KOPT-K1 (cell line): ENCODE data around the gene LANCL3.
"Not testable (repeated sequence)": the region's sequence is repeated elsewhere in the genome, so short reads cannot be mapped to it uniquely, and the experiment has no call there.

Experiments used
- H3K27ac ChIP-seq: fragments of 200-600 bp; sonication (generic); 2 replicates; pipeline ENCODE4 v1.5.1; 2016; ENCODE audit warnings: antibody characterized with exemption, mild to moderate bottlenecking, low read depth, low read length; ENCODE audit not compliant: poor library complexity, severe bottlenecking
- H3K36me3 ChIP-seq: fragments of 200-600 bp; sonication (generic); 2 replicates; pipeline ENCODE4 v1.5.1; 2017; ENCODE audit warnings: antibody characterized with exemption, mild to moderate bottlenecking, low read length, moderate library complexity; ENCODE audit not compliant: insufficient read depth
- H3K9me3 ChIP-seq: fragments of 200-600 bp; sonication (generic); 2 replicates; pipeline ENCODE4 v1.5.1; 2017; ENCODE audit warnings: antibody characterized with exemption, low read length, mild to moderate bottlenecking; ENCODE audit not compliant: insufficient read depth, poor library complexity, severe bottlenecking

The LANCL3 gene

DNA sequence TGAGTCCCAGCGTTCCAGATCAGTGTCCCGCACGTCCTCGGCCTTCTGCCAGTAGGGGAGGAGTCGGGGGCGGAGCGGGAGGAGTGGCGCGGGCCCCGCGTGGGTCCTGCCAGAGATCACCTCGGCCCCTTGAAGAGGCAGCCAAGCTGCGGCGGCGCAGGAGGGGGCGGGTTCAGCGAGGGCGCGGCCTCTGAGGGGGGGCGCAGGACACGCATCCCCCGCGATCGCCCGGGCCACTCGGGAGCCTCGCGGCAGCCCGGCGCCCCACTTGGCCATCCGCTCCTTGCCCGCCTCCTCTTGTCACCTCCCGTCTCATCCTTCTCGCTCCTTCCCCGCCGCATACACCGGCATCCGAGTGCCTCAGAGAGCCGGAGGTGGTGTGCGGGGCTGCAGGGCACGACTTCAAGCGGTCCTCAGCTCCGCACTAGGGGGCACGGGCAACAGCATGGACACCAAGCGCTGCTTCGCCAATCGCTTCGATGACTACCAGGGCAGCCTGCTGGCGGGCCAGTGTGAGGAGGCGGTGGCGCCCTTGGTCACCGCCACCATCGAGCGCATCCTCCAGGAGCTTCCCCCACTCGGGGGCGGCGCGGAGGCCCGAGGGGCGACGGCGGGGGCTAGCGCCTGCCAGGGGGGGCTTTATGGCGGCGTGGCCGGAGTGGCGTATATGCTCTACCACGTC is at the start of gene LANCL3:
Gene LANCL3 (plus strand): TSS at position 236 of the 682 bp plus-strand sequence. CDS start 210 bp downstream, at position 446.
- not testable (repeated sequence) for H3K36me3 ChIP-seq, H3K9me3 ChIP-seq, H3K27ac ChIP-seq

DNA sequence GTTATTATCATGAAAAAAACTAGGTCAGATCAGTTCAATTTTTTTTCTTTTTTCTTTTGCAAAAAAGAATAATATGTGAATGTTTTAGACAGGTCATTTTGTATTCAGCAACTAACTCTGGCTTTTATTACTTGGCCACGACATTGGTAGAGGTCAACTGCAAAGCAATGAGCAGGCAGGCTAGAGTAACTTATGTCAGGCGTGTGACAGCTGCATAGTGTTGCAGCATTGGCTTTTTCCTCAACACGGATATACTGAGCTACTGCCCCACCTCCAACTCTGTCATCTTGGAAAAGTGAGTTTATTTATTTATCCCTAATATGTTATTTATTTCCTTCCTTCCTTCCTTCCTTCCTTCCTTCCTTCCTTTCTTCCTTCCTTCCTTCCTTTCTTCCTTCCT is 47.8 kb upstream of the LANCL3 start:
- H3K36me3 ChIP-seq, H3K9me3 ChIP-seq, H3K27ac ChIP-seq: not testable (repeated sequence)

DNA sequence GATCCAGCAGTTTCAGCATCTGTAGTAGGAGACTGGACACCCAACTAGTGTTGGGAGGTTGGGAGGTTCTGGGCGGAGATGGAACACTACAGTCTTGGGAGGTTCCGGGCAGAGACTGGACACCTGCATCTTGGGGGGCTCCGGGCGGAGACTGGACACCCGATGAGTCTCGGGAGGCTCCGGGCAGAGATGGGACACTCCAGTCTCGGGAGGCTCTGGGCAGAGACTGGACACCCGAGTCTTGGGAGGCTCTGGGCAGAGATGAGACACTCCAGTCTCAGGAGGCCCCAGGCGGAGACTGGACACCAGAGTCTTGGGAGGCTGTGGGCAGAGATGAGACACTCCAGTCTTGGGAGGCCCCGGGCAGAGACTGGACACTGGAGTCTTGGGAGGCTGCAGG is 29.5 kb upstream of the LANCL3 start:
- Histone ChIP-seq H3K9me3 (no peaks in the 10 kb centered on the region), H3K27ac (no peak overlapping the region), H3K36me3 (no peaks in the 10 kb centered on the region)

GRCh38 chrX:37542791-37543190 is 28.7 kb upstream of the LANCL3 start:
- no peak overlapping the region for H3K27ac ChIP-seq
- no peaks in the 10 kb centered on the region for H3K9me3 ChIP-seq
- no peaks in the 10 kb centered on the region for H3K36me3 ChIP-seq

DNA sequence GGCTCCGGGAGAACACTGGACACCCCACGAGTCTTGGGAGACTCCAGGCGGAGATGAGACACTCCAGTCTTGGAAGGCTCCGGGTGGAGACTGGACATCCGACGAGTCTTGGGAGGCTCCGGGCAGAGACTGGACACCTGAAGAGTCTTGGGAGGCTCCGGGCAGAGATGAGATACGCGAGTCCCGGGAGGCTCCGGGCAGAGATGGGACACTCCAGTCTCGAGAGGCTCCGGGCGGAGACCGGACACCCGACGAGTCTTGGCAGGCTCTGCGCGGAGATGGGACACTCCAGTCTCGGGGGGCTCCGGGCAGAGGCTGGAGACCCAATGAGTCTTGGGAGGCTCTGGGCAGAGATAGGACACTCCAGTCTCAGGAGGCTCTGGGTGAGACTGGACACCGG is 28.1 kb upstream of the LANCL3 start:
- no peaks in the 10 kb centered on the region for H3K9me3 ChIP-seq
- no peak overlapping the region for H3K27ac ChIP-seq
- H3K36me3 ChIP-seq = no peaks in the 10 kb centered on the region

DNA sequence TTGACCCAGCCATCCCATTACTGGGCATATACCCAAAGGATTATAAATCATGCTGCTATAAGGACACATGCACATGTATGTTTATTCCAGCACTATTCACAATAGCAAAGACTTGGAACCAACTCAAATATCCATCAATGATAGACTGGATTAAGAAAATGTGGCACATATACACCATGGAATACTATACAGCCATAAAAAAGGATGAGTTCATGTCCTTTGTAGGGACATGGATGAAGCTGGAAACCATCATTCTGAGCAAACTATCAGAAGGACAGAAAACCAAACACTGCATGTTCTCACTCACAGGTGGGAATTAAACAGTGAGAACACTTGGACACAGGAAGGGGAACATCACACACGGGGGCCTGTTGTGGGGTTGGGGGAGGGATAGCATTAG is 26.9 kb upstream of the LANCL3 start:
- H3K9me3 ChIP-seq, H3K36me3 ChIP-seq, H3K27ac ChIP-seq: not testable (repeated sequence)

GRCh38 chrX:37545066-37545465 is 26.4 kb upstream of the LANCL3 start:
- H3K9me3 ChIP-seq = no peaks in the 10 kb centered on the region
- H3K27ac ChIP-seq = no peak overlapping the region
- H3K36me3 ChIP-seq = no peaks in the 10 kb centered on the region

DNA sequence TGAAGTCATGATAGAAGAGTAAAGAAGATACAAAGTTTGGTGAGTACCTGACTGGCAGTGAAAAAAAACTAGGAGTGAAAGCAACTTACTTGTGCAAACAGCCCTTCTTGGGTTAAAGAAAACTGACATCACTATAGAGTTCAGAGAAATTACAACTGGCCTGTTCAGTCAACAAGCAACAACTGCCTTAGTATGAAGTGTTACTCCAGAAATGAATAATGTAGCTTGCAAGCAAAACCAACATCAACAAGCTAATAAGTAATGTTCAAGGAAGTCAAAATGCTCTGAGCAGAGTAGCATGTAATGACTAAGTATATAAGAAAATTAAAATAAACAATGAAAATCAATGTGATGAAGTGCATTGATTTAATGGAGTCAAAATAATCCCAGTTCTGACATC is 21.8 kb upstream of the LANCL3 start:
- not testable (repeated sequence) for H3K36me3 ChIP-seq, H3K27ac ChIP-seq, H3K9me3 ChIP-seq

- no peaks in the 10 kb centered on the region for H3K9me3 ChIP-seq
- no peaks in the 10 kb centered on the region for H3K36me3 ChIP-seq
- H3K27ac ChIP-seq = no peak overlapping the region
Observed at GRCh38 chrX:37553476-37553875, 18.0 kb upstream of the LANCL3 start.

DNA sequence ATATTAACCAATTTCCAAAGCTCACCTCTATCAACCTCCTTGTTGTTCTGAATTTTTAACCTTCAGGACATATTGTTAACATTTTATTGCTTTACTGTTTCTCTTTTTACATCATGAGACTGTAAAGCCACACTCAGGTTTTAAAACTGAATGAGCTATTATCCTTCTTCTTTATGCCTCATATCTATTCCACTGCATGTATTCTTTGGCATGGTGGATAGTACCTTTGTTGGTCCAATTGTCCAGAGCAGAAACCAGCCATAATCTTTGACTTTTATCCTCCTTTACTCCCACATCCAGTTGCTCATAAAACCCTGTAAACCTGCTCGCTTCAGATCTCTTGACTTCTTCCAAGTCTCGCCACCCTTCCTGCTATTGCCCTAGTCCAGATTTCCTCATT is 6.2 kb upstream of the LANCL3 start:
- not testable (repeated sequence) for H3K27ac ChIP-seq, H3K36me3 ChIP-seq, H3K9me3 ChIP-seq

DNA sequence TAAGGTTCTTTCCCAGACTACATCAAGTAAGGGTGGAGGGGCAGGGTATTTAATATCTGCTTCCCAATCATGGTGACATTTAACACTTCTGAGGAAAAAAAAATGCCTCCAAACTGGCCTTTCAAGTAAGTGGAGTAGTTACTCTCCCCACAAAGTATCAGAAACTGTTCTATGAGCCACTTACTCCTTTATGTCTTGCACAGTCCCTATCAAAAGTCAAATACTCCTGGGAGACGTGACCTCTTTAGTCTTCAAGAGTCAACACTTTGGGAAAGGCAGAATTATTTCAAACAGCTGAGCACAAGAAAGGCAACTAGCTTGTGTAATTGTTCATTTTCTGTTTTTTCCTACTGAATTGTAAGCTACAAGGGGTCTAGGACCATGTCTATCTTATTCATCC is 1.1 kb upstream of the LANCL3 start:
- H3K9me3 ChIP-seq, H3K36me3 ChIP-seq, H3K27ac ChIP-seq: not testable (repeated sequence)

- not testable (repeated sequence) for H3K9me3 ChIP-seq, H3K36me3 ChIP-seq, H3K27ac ChIP-seq
Observed at GRCh38 chrX:37572108-37572587, 687 bp downstream of the LANCL3 start.

DNA sequence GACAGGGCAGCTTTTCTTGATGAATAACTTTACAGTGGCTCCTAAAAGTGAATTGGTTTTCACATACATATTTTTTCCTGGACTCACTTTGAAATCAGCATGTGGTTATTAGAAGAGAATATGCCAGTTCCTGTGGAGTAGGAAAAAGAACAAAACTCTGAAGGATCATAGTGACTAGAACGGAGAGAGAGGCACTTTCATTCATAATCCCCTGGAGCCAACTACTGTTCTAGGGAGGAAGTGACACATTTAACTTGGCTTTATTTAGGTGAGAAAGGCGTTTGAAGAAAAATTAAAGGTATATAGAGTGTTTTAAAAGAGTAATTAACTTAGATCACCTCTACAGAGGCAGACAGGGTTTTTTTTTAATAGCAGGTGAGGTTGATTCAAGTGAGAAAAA is 1.7 kb downstream of the LANCL3 start:
- not testable (repeated sequence) for H3K36me3 ChIP-seq

GRCh38 chrX:37578045-37578444 is 6.6 kb downstream of the LANCL3 start:
- Histone ChIP-seq H3K36me3 (no peaks in the 10 kb centered on the region), H3K27ac (no peak overlapping the region), H3K9me3 (no peaks in the 10 kb centered on the region)

More for the DNA sequence above, 1.7 kb downstream of the LANCL3 start:
- H3K27ac ChIP-seq, H3K9me3 ChIP-seq: not testable (repeated sequence)

GRCh38 chrX:37580080-37580479 is 8.6 kb downstream of the LANCL3 start:
- no peaks in the 10 kb centered on the region for H3K9me3 ChIP-seq
- no peaks in the 10 kb centered on the region for H3K36me3 ChIP-seq
- no peak overlapping the region for H3K27ac ChIP-seq

DNA sequence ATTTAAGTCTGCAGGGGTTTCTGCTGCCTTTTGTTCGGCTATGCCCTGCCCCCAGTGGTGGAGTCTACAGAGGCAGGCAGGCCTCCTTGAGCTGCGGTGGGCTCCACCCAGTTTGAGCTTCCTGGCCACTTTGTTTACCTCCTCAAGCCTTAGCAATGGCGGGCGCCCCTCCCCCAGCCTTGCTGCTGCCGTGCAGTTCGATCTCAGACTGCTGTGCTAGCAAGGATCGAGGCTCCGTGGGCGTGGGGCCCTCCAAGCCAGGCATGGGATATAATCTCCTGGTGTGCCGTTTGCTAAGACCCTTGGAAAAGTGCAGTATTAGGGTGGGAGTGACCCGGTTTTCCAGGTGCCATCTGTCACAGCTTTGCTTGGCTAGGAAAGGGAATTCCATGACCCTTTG is 15.9 kb downstream of the LANCL3 start:
- not testable (repeated sequence) for H3K27ac ChIP-seq, H3K36me3 ChIP-seq, H3K9me3 ChIP-seq
